A673 (cell line): Measurements from ENCODE around the gene CD300A. TPM values are rescaled to one million over a fixed set of nuclear protein-coding genes. Genes with fewer than 3 reads are reported as not detected.

ENCODE experiments used
- BruUV-seq: library from RNA; stranded (reverse); fragments of 400-500 nt; replicated peaks from 2 replicates; lab custom pipeline; 2021; lab: Mats Ljungman, UMichigan
- CTCF ChIA-PET: fragments of 300-600 bp; sonication (Branson Sonifier 250); formaldehyde crosslinking; loops from one replicate; lab custom pipeline; 2022; ENCODE audit warnings: antibody characterized with exemption; lab: Charles Lee
- POLR2A ChIA-PET: fragments of 300-600 bp; sonication (Branson Sonifier 250); formaldehyde crosslinking; loops from one replicate; lab custom pipeline; 2022; ENCODE audit warnings: antibody characterized with exemption; ENCODE audit not compliant: low non-redundant PET; lab: Charles Lee
- DNase-seq: peaks from one replicate; pipeline ENCODE4 v3.0.0-alpha.2; 2015; ENCODE audit warnings: low spot score
- H3K27ac ChIP-seq: fragments of 200-600 bp; sonication (generic); 2 replicates; pipeline ENCODE4 v1.5.1; 2016; ENCODE audit warnings: mixed run types, low read depth, mild to moderate bottlenecking, mixed read lengths, antibody characterized with exemption, low read length; ENCODE audit not compliant: poor library complexity, severe bottlenecking
- H3K27me3 ChIP-seq: fragments of 200-600 bp; sonication (generic); replicated peaks from 2 replicates; pipeline ENCODE4 v1.6.1; 2017; ENCODE audit warnings: mixed run types, low read depth, mild to moderate bottlenecking, mixed read lengths, antibody characterized with exemption, low read length; ENCODE audit not compliant: insufficient read depth, poor library complexity
- H3K36me3 ChIP-seq: fragments of 200-600 bp; sonication (generic); 2 replicates; pipeline ENCODE4 v1.6.1; 2016; ENCODE audit warnings: mixed run types, mild to moderate bottlenecking, mixed read lengths, antibody characterized with exemption, low read length; ENCODE audit not compliant: insufficient read depth, poor library complexity, severe bottlenecking
- H3K4me1 ChIP-seq: fragments of 200-600 bp; sonication (generic); 2 replicates; pipeline ENCODE4 v1.6.1; 2017; ENCODE audit warnings: mixed run types, mild to moderate bottlenecking, mixed read lengths, antibody characterized with exemption, low read length; ENCODE audit not compliant: insufficient read depth, poor library complexity, severe bottlenecking
- H3K4me3 ChIP-seq: fragments of 200-600 bp; sonication (generic); 2 replicates; pipeline ENCODE4 v1.5.1; 2016; ENCODE audit warnings: low read depth, mixed run types, mild to moderate bottlenecking, mixed read lengths, low read length; ENCODE audit not compliant: poor library complexity, severe bottlenecking
- H3K9me3 ChIP-seq: fragments of 200-600 bp; sonication (generic); 2 replicates; pipeline ENCODE4 v1.6.1; 2016; ENCODE audit warnings: mixed run types, low read depth, mild to moderate bottlenecking, mixed read lengths, antibody characterized with exemption, low read length; ENCODE audit not compliant: poor library complexity, severe bottlenecking
- CTCF ChIP-seq: fragments of 300-800, 200-600 bp; sonication (generic); conservative IDR thresholded peaks from 2 replicates; pipeline ENCODE4 v1.5.1; 2017; ENCODE audit warnings: low read depth, mild to moderate bottlenecking, antibody characterized with exemption, low read length, moderate library complexity, mixed read lengths
- EZH2 ChIP-seq: fragments of 200-600 bp; sonication (generic); IDR thresholded peaks from 2 replicates; pipeline ENCODE4 v1.6.1; 2017; ENCODE audit warnings: borderline replicate concordance, low read depth, mild to moderate bottlenecking, mixed read lengths, antibody characterized with exemption, low read length; ENCODE audit not compliant: poor library complexity, severe bottlenecking
- intact Hi-C: fragments of 100-400 bp; cut with micrococcal nuclease; formaldehyde crosslinking; loops from one replicate; pipeline ENCODE4 v1.10.0; 2022; ENCODE audit not compliant: unreplicated experiment
- total RNA-seq: library from RNA; stranded (reverse); gene quantifications from 2 replicates; pipeline ENCODE4 v1.2.3, GENCODE V29; 2021

Gene CD300A
- total RNA-seq, 1 experiment from 2014 or later: not detected

- no peak for DNase-seq
- no peak overlapping the region for H3K4me3 ChIP-seq
- no peaks in the 10 kb centered on the region for H3K4me1 ChIP-seq
- ChIA-PET CTCF (no interaction called here), POLR2A (no interaction called here)
- no peak for TF ChIP-seq EZH2
- no peak for TF ChIP-seq CTCF
- no peaks in the 10 kb centered on the region for H3K27me3 ChIP-seq
- no peaks in the 10 kb centered on the region for H3K9me3 ChIP-seq
- intact Hi-C loops: no loop called here
- BruUV-seq: no TSS peak
- H3K27ac ChIP-seq: no peak overlapping the region
- H3K36me3 ChIP-seq: no peaks in the 10 kb centered on the region
Observed at GRCh38 chr17:74461611-74462010, 4.8 kb upstream of the CD300A start.

- no peak for DNase-seq
- Histone ChIP-seq H3K36me3 (no peaks in the 10 kb centered on the region), H3K27me3 (no peaks in the 10 kb centered on the region), H3K4me3 (no peak overlapping the region), H3K27ac (no peak overlapping the region), H3K9me3 (no peaks in the 10 kb centered on the region), H3K4me1 (no peaks in the 10 kb centered on the region)
- no TSS peak for BruUV-seq
- intact Hi-C loops: no loop called here
- ChIA-PET POLR2A (no interaction called here), CTCF (no interaction called here)
- TF ChIP-seq EZH2: no peak
- TF ChIP-seq CTCF: no peak
Observed at GRCh38 chr17:74464730-74465377, 1.6 kb upstream of the CD300A start.

GRCh38 chr17:74465378-74466110, 890 bp upstream of the CD300A start:
- POLR2A ChIA-PET: no interaction called here
- intact Hi-C loops: no loop called here
- BruUV-seq: no TSS peak

More at GRCh38 chr17:74465378-74466110, 890 bp upstream of the CD300A start:
- H3K36me3 ChIP-seq: no peaks in the 10 kb centered on the region
- no peak for TF ChIP-seq EZH2
- TF ChIP-seq CTCF: no peak
- DNase-seq: no peak
- H3K27ac ChIP-seq: no peak overlapping the region
- H3K27me3 ChIP-seq: no peaks in the 10 kb centered on the region
- CTCF ChIA-PET: no interaction called here
- H3K4me3 ChIP-seq: no peak overlapping the region
- no peaks in the 10 kb centered on the region for H3K4me1 ChIP-seq
- no peaks in the 10 kb centered on the region for H3K9me3 ChIP-seq
